HAP-1 (cell line): Measurements from ENCODE around the gene ZW10.
"Not testable (repeated sequence)": the region's sequence is repeated elsewhere in the genome, so short reads cannot be mapped to it uniquely, and the experiment has no call there.

ENCODE experiments used
- DNase-seq, 2 experiments: peaks; one replicate each; pipeline ENCODE4 v3.0.0-alpha.2; 2016 to 2020; ENCODE audit warnings: low spot score in 2 of 2
- H3K27me3 ChIP-seq: fragments of 250-450 bp; sonication (Bioruptor Pico); 2 replicates; pipeline ENCODE4 v1.5.1; 2020; ENCODE audit warnings: low read depth, mild to moderate bottlenecking, moderate library complexity
- H3K36me3 ChIP-seq: fragments of 250-450 bp; sonication (Bioruptor Pico); replicated peaks from 2 replicates; pipeline ENCODE4 v1.5.1; 2020; ENCODE audit warnings: mild to moderate bottlenecking
- H3K4me1 ChIP-seq: fragments of 250-450 bp; sonication (Bioruptor Pico); 2 replicates; pipeline ENCODE4 v1.5.1; 2020; ENCODE audit warnings: mild to moderate bottlenecking
- H3K4me3 ChIP-seq: fragments of 250-450 bp; sonication (Bioruptor Pico); 2 replicates; pipeline ENCODE4 v1.5.1; 2020; ENCODE audit warnings: mild to moderate bottlenecking, moderate library complexity
- H3K9me3 ChIP-seq: fragments of 250-450 bp; sonication (Bioruptor Pico); 2 replicates; pipeline ENCODE4 v1.5.1; 2020; ENCODE audit warnings: mild to moderate bottlenecking, moderate library complexity
- in situ Hi-C: fragments of 300-500 bp; cut with MboI; formaldehyde crosslinking; loops from 3 replicates; pipeline ENCODE4 v1.14.3; 2020; ENCODE audit warnings: low sequenced_read_pairs, inconsistent platforms, mixed read lengths

ZW10 gene

DNA sequence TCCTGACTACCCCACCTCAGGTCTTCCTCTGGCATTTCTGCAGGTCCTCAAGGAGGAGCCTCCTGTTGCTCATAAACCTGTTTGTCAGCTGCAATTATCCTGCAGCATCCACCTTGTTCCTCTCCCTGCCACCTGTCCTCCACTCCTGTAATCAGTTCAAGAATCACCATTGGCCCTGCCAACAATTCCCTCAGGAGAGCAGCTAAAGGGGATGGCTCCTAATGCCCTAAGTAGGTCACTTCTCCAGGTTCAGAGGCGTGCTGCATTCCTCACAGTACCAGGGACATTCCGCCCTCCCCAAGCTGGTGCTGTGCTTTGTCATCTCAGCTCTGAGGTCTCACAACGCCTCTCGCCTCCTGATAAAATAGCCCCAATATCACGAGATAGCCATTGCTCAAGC lies 8.2 kb upstream of the ZW10 start:
- Histone ChIP-seq H3K36me3 (no peaks in the 10 kb centered on the region), H3K4me3 (no peak overlapping the region), H3K4me1 (no peaks in the 10 kb centered on the region), H3K9me3 (no peaks in the 10 kb centered on the region), H3K27me3 (peaks cover 13% of the 10 kb centered on the region; the same call in 1 of the 2 replicates)
- no peak for DNase-seq
- in situ Hi-C loops: no loop called here

DNA sequence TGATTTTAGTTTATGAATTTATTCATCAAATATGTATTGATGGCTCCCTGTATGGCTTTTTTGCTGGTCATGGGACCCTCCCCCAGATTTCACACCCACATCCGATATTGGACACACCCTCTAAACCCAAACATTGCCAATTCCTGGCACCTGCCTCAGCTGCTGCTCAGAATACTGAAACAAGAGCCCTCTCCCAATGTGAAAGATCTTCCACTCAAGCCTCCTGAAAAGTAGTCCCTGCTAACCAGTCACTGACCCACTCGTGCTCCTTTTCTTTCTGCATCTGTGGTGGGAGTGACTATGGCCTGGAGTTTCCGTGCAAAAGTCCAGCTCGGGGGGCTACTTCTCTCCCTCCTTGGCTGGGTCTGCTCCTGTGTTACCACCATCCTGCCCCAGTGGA lies 6.0 kb upstream of the ZW10 start, which contains the start of gene CLDN25:
Gene CLDN25 (plus strand): TSS at position 301 of the 400 bp plus-strand sequence. CDS start 0 bp downstream, at position 301.
- no peak within 1 kb of the TSS for H3K4me3 ChIP-seq
- no peak for DNase-seq
- no peaks in the 10 kb centered on the region for H3K4me1 ChIP-seq
- in situ Hi-C loops: no loop called here
- H3K9me3 ChIP-seq: no peaks in the 10 kb centered on the region
- no peaks in the 10 kb centered on the region for H3K36me3 ChIP-seq
- H3K27me3 ChIP-seq: peaks cover 14% of the 10 kb centered on the region

DNA sequence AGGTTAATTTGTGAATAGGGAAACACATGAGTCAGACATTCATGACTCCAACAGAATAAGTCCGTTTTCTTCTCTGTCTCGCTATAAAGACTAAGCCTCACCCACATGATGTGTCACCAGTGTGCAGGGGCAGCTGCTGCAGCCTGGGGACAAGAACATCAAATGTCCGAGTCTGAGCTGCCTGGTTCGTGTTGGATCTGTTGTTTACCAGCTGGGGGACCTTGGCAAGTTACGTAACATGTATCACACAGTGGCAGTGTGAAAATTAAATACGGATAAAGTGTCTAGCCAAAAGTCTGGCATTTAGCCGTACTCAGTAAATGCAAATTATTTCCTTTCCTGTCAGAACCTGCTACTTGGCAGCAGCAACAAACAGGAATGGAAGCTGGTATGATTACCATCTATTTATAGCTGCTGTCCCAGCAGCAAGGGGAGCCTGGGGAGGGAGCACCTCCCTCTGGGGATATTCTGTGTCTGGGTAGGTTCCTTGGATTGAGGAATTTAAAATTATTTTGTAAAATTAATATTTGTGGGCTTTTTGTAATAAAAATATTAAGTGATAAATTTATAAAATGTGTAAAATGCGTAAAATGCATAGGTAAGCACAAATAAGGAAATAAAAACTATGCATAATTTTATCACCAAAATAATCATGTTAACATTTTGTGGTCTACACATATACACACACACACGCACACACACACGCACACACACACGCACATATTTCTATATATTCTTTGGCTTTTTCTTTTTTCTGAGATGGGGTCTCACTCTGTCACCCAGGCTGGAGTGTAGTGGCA lies 4.8 kb upstream of the ZW10 start:
- no peak for DNase-seq
- Histone ChIP-seq H3K27me3 (peaks cover 14% of the 10 kb centered on the region), H3K9me3 (no peaks in the 10 kb centered on the region), H3K36me3 (no peaks in the 10 kb centered on the region), H3K4me3 (no peak overlapping the region), H3K4me1 (no peaks in the 10 kb centered on the region)
- in situ Hi-C loops: no loop called here

DNA sequence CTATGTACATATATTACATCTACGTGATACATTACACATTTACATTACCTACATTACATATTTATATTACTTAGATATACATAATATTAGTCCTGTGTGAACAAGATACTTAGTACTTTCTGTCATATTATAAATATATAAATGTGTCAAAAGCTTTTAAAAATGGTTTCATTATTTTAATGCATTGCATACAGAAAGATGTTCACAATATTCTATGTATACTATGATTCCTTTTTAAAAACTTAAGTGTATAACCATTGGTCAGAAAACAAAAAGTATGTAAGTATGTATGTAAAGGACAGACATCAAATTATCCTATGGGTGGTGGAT lies 647 bp upstream of the ZW10 start:
- Histone ChIP-seq H3K27me3 (peaks cover 11% of the 10 kb centered on the region), H3K4me3 (peak overlapping the region; percentile 91), H3K9me3 (no peaks in the 10 kb centered on the region), H3K4me1 (no peaks in the 10 kb centered on the region; the same call in 1 of the 2 replicates), H3K36me3 (no peaks in the 10 kb centered on the region)
- DNase-seq: no peak
- in situ Hi-C loops: no loop called here

DNA sequence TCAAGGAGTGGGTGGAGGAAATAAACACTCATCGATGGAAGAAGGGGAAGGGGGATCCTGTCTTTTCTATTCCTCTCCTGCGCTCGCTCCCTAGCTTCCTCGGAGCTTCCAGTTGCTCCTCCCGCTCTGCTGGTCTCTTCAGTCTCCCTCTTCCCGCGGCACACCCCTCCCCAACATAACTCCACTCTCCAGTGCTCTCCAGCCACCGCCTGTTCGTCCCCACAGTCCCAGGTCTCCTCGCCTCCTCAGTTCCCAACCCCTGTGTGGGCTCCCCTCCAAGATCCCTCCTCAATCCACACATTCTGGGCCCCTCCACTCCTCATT lies 438 bp downstream of the ZW10 start:
- peaks cover 11% of the 10 kb centered on the region for H3K27me3 ChIP-seq
- DNase-seq: peak; percentile 22 to 60
- in situ Hi-C loops: no loop called here
- H3K4me1 ChIP-seq: no peaks in the 10 kb centered on the region; the same call in 1 of the 2 replicates
- H3K9me3 ChIP-seq: no peaks in the 10 kb centered on the region
- H3K36me3 ChIP-seq: peaks cover 3% of the 10 kb centered on the region
- peak overlapping the region; percentile 91 for H3K4me3 ChIP-seq

DNA sequence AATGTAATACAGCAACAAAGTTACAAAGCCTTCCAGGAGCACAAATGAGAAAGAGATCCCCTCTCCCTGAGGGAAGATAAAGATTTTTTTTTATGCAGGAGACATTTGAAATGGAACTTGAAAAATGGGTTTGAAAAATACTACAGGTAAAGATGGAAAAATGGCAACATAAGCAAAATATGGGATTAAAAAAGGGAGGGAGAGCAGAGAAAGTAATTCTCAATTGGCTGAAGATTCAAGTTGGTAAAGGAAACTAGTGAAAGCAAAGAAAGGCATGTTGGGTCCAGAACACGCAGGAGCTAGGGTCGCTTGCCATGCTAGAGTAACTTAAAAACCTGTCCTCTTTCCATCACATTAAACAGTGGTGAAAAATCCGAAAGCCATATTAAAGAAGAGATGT lies 1.5 kb downstream of the ZW10 start:
- DNase-seq: no peak
- Histone ChIP-seq H3K36me3 (peaks cover 7% of the 10 kb centered on the region), H3K4me1 (no peaks in the 10 kb centered on the region; the same call in 1 of the 2 replicates), H3K4me3 (no peak overlapping the region), H3K27me3 (peaks cover 6% of the 10 kb centered on the region), H3K9me3 (no peaks in the 10 kb centered on the region)
- in situ Hi-C loops: no loop called here

DNA sequence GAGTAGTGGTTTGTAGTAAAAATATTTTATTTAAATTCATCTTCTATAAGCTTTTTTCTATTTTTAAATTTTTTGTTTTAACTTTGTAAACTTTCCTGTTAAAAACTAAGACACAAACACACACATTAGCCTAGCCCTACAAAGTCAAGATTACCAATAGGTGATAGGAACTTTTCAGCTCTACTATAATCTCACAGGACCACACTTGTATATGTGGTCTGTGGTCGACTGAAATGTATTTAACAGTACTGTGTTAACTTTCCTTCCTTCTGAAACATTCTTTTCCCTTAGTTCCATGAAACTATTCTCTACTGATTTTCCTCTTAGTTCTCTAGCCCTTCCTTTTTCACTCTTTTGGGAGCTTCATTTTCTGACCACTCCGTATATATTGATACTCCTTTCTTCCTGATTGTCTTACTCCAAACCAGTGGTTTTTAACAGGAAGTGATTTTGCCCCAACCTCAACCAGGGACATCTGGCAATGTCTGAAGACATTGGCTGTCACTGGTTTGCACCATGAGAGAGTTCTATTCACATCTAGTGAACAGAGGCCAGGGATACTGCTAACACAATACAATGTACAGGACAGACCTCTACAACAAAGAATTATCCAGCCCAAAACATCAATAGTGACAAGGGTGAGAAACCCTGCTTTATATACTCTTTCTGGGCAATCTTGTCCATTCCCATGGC lies 8.8 kb downstream of the ZW10 start:
- in situ Hi-C loops: no loop called here
- no peak for DNase-seq
- no peaks in the 10 kb centered on the region for H3K27me3 ChIP-seq
- no peaks in the 10 kb centered on the region for H3K4me1 ChIP-seq
- H3K9me3 ChIP-seq: no peaks in the 10 kb centered on the region
- no peak overlapping the region for H3K4me3 ChIP-seq
- H3K36me3 ChIP-seq: peaks cover 23% of the 10 kb centered on the region

DNA sequence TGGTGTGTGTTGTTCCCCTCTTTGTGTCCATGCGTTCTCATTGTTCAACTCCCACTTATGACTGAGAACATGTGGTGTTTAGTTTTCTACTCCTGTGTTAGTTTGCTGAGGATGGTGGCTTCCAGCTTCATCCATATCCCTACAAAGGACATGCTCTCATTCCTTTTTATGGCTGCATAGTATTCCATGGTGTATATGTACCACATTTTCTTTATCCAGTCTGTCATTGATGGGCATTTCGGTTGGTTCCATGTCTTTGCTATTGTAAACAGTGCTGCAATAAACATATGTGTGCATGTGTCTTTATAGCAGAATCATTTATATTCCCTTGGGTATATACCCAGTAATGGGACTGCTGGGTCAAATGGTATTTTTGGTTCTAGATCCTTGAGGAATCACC lies 10.5 kb downstream of the ZW10 start:
- H3K9me3 ChIP-seq, H3K4me1 ChIP-seq, in situ Hi-C loops, DNase-seq, H3K27me3 ChIP-seq, H3K4me3 ChIP-seq: not testable (repeated sequence)
- peaks cover 31% of the 10 kb centered on the region for H3K36me3 ChIP-seq

DNA sequence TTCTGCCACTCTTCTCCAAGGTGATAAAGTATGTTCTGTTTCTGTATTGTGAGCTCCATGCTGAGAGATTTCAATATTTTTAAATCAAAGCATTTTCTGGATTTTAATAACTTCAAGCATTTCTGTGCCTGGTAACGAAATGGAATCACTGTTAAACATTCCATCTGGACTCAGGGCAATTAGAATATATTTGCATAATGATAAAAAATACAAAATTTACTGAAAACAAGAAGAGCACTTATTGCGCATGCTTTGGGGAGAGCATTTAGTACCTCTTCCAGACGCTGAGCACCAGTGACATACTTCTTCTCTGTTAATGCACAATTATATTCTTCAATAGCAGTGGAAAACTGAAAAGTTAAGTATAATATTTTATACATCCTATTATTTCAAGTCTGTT lies 13.3 kb downstream of the ZW10 start:
- in situ Hi-C loops: no loop called here
- Histone ChIP-seq H3K4me3 (no peak overlapping the region), H3K9me3 (no peaks in the 10 kb centered on the region), H3K36me3 (peaks cover 47% of the 10 kb centered on the region), H3K4me1 (no peaks in the 10 kb centered on the region), H3K27me3 (no peaks in the 10 kb centered on the region)
- DNase-seq: no peak

DNA sequence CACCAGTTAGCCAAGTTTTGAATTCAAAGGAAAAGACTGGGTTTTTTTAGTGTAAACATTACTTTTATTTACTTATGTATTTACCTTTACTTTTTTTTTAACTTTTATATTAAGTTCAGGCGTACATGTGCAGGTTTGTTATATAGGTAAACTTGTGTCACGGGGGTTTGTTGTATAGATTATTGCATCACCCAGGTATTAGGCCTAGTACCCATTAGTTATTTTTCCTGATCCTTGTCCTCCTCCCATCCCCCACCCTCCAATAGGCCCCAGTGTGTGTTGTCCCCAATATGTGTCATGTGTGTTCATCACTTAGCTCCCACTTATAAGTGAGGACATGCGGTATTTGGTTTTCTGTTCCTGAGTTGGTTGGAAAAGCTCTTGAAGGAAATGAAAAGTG lies 20.6 kb downstream of the ZW10 start:
- peaks cover 33% of the 10 kb centered on the region for H3K36me3 ChIP-seq

DNA sequence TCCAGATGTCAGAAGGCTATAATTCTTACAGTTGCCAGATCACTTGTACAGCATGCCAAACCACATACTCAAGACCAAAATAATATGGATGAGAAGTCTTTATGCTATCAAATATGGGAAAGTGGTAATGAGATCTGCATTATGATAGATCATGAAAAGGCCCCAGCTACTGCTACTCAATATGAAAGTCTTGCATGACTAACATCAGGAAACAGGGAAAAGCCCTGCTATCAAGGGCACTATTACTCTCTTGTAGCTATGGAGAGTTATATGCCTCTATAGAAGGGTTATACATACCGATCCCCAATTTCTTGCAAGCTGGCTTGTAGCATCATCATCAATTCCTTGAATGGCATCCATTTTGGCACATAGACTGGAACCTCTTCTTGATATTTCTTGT lies 37.2 kb downstream of the ZW10 start:
- Histone ChIP-seq H3K4me1 (peaks cover 4% of the 10 kb centered on the region), H3K9me3 (no peaks in the 10 kb centered on the region), H3K27me3 (no peaks in the 10 kb centered on the region), H3K4me3 (no peak overlapping the region), H3K36me3 (peaks cover 48% of the 10 kb centered on the region)
- DNase-seq: no peak
- in situ Hi-C loops: loop anchor here (10.0 kb wide), 1 partner anchor 432 kb away; no protein-coding TSS in a partner anchor

More for the DNA sequence above, 20.6 kb downstream of the ZW10 start:
- H3K27me3 ChIP-seq: no peaks in the 10 kb centered on the region
- no peak overlapping the region for H3K4me3 ChIP-seq
- in situ Hi-C loops: no loop called here
- DNase-seq: no peak
- H3K9me3 ChIP-seq: no peaks in the 10 kb centered on the region
- H3K4me1 ChIP-seq: no peaks in the 10 kb centered on the region

DNA sequence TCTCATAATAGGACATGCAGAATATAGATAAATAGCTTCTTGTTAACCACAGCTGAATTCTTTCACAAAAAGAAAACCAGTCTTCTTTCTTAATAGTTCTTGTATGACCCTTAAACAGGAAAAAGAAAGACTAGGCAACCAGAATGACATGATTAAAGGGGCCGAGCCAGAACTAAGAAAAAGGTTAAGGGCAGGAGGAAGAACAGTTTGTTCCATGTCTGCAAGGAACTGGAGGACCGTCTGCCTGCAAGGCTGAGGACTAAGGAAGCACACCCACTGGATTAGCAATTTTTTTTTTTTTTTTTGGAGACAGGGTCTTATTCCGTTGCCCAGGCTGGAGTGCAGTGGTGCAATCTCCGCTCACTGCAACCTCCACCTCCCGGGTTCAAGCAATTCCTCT lies 41.4 kb downstream of the ZW10 start:
- H3K4me1 ChIP-seq: no peaks in the 10 kb centered on the region
- no peak for DNase-seq
- no peaks in the 10 kb centered on the region for H3K27me3 ChIP-seq
- no peaks in the 10 kb centered on the region for H3K9me3 ChIP-seq
- peaks cover 30% of the 10 kb centered on the region for H3K36me3 ChIP-seq
- in situ Hi-C loops: loop anchor here (10.0 kb wide), 1 partner anchor 427 kb away; no protein-coding TSS in a partner anchor
- H3K4me3 ChIP-seq: no peak overlapping the region

DNA sequence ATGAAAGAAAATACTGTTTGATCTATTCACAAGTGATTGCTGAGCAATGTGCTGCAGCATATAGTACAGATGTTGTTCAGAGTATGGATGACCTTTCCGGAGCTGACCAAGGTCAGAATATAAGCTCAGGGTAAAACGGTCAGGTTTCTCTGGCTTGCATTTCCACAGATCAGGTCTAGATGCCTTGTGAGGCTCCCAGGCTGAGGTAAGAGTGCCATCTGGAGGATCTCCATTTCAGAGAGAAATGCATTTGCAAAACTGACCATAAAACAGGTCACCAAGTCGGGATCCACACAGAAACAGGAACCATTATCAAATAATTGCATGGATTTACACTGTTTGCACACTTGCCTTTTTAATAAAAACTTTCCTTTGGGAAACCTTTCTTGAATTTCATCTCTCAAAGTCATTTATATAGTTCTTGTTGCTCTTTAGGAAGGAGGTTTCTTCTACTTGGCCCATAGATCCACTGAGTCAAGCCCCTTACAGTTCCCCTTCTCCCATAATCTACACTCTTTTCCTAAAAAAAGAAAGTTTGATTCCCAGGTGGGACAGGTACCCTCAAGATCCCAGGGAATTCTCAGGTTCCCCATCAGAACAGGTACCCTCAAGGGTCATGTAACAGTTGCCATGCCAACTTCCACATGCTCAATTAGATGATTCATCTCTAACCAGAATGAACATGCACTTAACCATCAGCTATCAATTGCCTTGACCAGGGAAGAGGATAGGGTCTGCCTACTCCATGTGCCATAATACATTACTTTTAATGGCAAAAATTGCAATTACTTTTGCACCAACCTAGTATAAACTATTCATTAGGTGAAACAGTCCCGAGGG lies 42.4 kb downstream of the ZW10 start:
- Histone ChIP-seq H3K27me3 (no peaks in the 10 kb centered on the region), H3K36me3 (peaks cover 21% of the 10 kb centered on the region), H3K4me3 (no peak overlapping the region), H3K9me3 (no peaks in the 10 kb centered on the region), H3K4me1 (no peaks in the 10 kb centered on the region)
- in situ Hi-C loops: loop anchor here (10.0 kb wide), 1 partner anchor 426 kb away; no protein-coding TSS in a partner anchor
- DNase-seq: peak; percentile 23 to 25

DNA sequence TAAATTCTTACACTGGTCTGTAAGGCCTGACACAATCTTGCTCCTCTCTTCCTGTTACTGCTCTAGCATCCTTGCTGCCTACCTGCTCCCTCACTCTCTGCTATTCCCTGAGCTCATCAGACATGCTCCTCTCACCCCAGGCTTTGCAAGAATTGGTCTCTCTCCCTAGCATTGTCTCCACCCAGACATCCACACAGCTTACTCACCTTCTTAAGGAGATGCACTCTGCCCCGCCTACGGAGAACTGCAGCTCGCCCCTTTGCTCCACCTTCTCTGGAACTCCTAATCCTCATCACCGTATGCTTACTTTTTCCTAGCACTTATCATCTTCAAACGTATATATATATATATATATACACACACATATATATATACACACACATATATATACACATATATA lies 44.0 kb downstream of the ZW10 start:
- H3K27me3 ChIP-seq: no peaks in the 10 kb centered on the region
- H3K4me3 ChIP-seq: no peak overlapping the region
- no peak for DNase-seq
- peaks cover 13% of the 10 kb centered on the region for H3K36me3 ChIP-seq
- no peaks in the 10 kb centered on the region for H3K4me1 ChIP-seq
- H3K9me3 ChIP-seq: no peaks in the 10 kb centered on the region
- in situ Hi-C loops: no loop called here
